GM12891 (cell line): ENCODE measurements around the gene SIVA1.

Experiments
- DNase-seq: peaks from one replicate; pipeline ENCODE4 v3.0.0; 2011; ENCODE audit warnings: low spot score; ENCODE audit not compliant: insufficient read length
- FAIRE-seq: peaks from 2 replicates; lab custom pipeline; 2011; peaks lifted over from hg19 to GRCh38; lab: Jason Lieb, UNC
- PAX5 ChIP-seq: IDR thresholded peaks from 2 replicates; pipeline ENCODE4 v1.6.1; 2011; ENCODE audit warnings: low read length, moderate library complexity, mild to moderate bottlenecking; ENCODE audit not compliant: insufficient read depth, severe bottlenecking
- POLR2A ChIP-seq: IDR thresholded peaks from 2 replicates; pipeline ENCODE4 v1.6.1; 2011; ENCODE audit warnings: low read depth, low read length, control low read depth
- POLR2AphosphoS5 ChIP-seq: IDR thresholded peaks from 2 replicates; pipeline ENCODE4 v1.6.1; 2011; ENCODE audit warnings: low read depth, low read length, control low read depth
- POU2F2 ChIP-seq: IDR thresholded peaks from 2 replicates; pipeline ENCODE4 v1.6.1; 2011; ENCODE audit warnings: low read depth, mild to moderate bottlenecking, control low read depth, low read length, moderate library complexity
- SPI1 ChIP-seq: IDR thresholded peaks from 2 replicates; pipeline ENCODE4 v1.6.1; 2011; ENCODE audit warnings: low read depth, low read length, control low read depth
- TAF1 ChIP-seq: IDR thresholded peaks from 2 replicates; pipeline ENCODE4 v1.6.1; 2011; ENCODE audit warnings: low read depth, low read length, control low read depth

The SIVA1 gene

GRCh38 chr14:104751539-104752422, 1.2 kb upstream of the SIVA1 start:
- DNase-seq (no peak), FAIRE-seq (no peak)
- no peak for TF ChIP-seq POLR2AphosphoS5
- no peak for TF ChIP-seq SPI1
- no peak for TF ChIP-seq PAX5
- TF ChIP-seq TAF1: no peak
- TF ChIP-seq POLR2A: no peak
- TF ChIP-seq POU2F2: no peak

- peak; percentile 56; the same call in 1 of the 2 replicates for TF ChIP-seq POLR2A
- no peak for TF ChIP-seq PAX5
- TF ChIP-seq POLR2AphosphoS5: 0 out of 2 replicates have a peak, but pooled peaks have one; percentile 47
- DNase-seq (peak; percentile 98), FAIRE-seq (no peak)
Measured at GRCh38 chr14:104752423-104752734, 568 bp upstream of the SIVA1 start.

- no peak for DNase-seq
- TF ChIP-seq POU2F2 (no peak), POLR2AphosphoS5 (no peak), SPI1 (no peak), POLR2A (no peak), PAX5 (no peak), TAF1 (no peak)
- no peak for FAIRE-seq
Measured at GRCh38 chr14:104753528-104754212, 723 bp downstream of the SIVA1 start.

GRCh38 chr14:104754213-104754851, 1.4 kb downstream of the SIVA1 start:
- no peak for TF ChIP-seq POLR2AphosphoS5
- no peak for TF ChIP-seq TAF1
- TF ChIP-seq SPI1: no peak
- no peak for TF ChIP-seq PAX5
- no peak for TF ChIP-seq POU2F2
- no peak for TF ChIP-seq POLR2A
- FAIRE-seq: no peak

GRCh38 chr14:104755621-104756020, 2.7 kb downstream of the SIVA1 start:
- no peak for TF ChIP-seq SPI1
- no peak for TF ChIP-seq PAX5
- TF ChIP-seq POU2F2: no peak
- no peak for TF ChIP-seq POLR2AphosphoS5
- no peak for TF ChIP-seq POLR2A
- TF ChIP-seq TAF1: no peak
- no peak for FAIRE-seq
- no peak for DNase-seq

More at GRCh38 chr14:104754213-104754851, 1.4 kb downstream of the SIVA1 start:
- no peak for DNase-seq

GRCh38 chr14:104756477-104757237, 3.7 kb downstream of the SIVA1 start:
- FAIRE-seq (peak; percentile 64), DNase-seq (no peak)
- TF ChIP-seq SPI1 (peak; percentile 42; the same call in 1 of the 2 replicates), TAF1 (no peak), POU2F2 (no peak), POLR2AphosphoS5 (0 out of 2 replicates have a peak, but pooled peaks have one; percentile 31), PAX5 (no peak), POLR2A (0 out of 2 replicates have a peak, but pooled peaks have one; percentile 39)

GRCh38 chr14:104757238-104757585, 4.3 kb downstream of the SIVA1 start:
- FAIRE-seq: no peak
- no peak for TF ChIP-seq SPI1
- no peak for TF ChIP-seq TAF1
- no peak for TF ChIP-seq PAX5
- TF ChIP-seq POLR2AphosphoS5: no peak
- no peak for TF ChIP-seq POLR2A
- no peak for TF ChIP-seq POU2F2
- DNase-seq: no peak

GRCh38 chr14:104757681-104758392, 4.9 kb downstream of the SIVA1 start:
- DNase-seq (no peak), FAIRE-seq (no peak)
- no peak for TF ChIP-seq TAF1

GRCh38 chr14:104758981-104759969, 6.3 kb downstream of the SIVA1 start:
- no peak for TF ChIP-seq PAX5
- TF ChIP-seq POU2F2: no peak
- no peak for TF ChIP-seq TAF1
- no peak for TF ChIP-seq POLR2A
- TF ChIP-seq POLR2AphosphoS5: no peak
- TF ChIP-seq SPI1: no peak
- no peak for DNase-seq
- FAIRE-seq: no peak
